K562 treated with DMSO at 1 percent for 48 hours (cell line): ENCODE data around the gene FOS. TPM values are rescaled to one million over a fixed set of nuclear protein-coding genes. Genes with fewer than 3 reads are reported as not detected.

ENCODE experiments used
- total RNA-seq: library from RNA; unstranded; fragments of 300-600 nt; gene quantifications from 2 replicates; pipeline ENCODE4 v1.2.3, GENCODE V29; 2022; ENCODE audit warnings: low replicate concordance; ENCODE audit errors: extremely low read depth

FOS gene
- total RNA-seq = not detected in 2 replicates

DNA sequence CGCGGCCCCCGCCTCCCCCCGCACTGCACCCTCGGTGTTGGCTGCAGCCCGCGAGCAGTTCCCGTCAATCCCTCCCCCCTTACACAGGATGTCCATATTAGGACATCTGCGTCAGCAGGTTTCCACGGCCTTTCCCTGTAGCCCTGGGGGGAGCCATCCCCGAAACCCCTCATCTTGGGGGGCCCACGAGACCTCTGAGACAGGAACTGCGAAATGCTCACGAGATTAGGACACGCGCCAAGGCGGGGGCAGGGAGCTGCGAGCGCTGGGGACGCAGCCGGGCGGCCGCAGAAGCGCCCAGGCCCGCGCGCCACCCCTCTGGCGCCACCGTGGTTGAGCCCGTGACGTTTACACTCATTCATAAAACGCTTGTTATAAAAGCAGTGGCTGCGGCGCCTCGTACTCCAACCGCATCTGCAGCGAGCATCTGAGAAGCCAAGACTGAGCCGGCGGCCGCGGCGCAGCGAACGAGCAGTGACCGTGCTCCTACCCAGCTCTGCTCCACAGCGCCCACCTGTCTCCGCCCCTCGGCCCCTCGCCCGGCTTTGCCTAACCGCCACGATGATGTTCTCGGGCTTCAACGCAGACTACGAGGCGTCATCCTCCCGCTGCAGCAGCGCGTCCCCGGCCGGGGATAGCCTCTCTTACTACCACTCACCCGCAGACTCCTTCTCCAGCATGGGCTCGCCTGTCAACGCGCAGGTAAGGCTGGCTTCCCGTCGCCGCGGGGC, at the start of gene FOS:
Gene FOS (plus strand): TSS at position 407 of the 731 bp plus-strand sequence. CDS start 155 bp downstream, at position 562.

Other genes with a start within 250 kb of the FOS start
- not detected in 2 replicates for gene MLH3, start 227.4 kb upstream of the FOS start, total RNA-seq
- not detected in 2 replicates for gene ACYP1, start 214.8 kb upstream of the FOS start, total RNA-seq
- not detected in 2 replicates for gene ZC2HC1C, start 209.2 kb upstream of the FOS start, total RNA-seq
- not detected in 2 replicates for gene NEK9, start 151.8 kb upstream of the FOS start, total RNA-seq
- gene TMED10, start 102.2 kb upstream of the FOS start, total RNA-seq = not detected in 2 replicates
- gene JDP2, start 149.2 kb downstream of the FOS start, total RNA-seq = not detected in 2 replicates
- not detected in 2 replicates for gene BATF, start 243.6 kb downstream of the FOS start, total RNA-seq